DND-41 (cell line): ENCODE data around the gene RASAL2.

Experiments
- ATAC-seq: fragments of 200-7000 bp; cut with Tn5 transposase; 3 replicates; pipeline ENCODE4 v1.9.1; 2021; ENCODE audit warnings: low read depth; ENCODE audit not compliant: insufficient read depth
- DNase-seq: peaks from one replicate; pipeline ENCODE4 v3.0.0-alpha.2; 2020
- H2AFZ ChIP-seq: 2 replicates; pipeline ENCODE4 v1.6.0; 2012; ENCODE audit warnings: low read depth, low read length
- H3K27ac ChIP-seq: 2 replicates; pipeline ENCODE4 v1.5.1; 2012; ENCODE audit warnings: low read length, inconsistent platforms
- H3K27me3 ChIP-seq: fragments of 200-600 bp; sonication (generic); 2 replicates; pipeline ENCODE4 v1.6.0; 2012; ENCODE audit warnings: low read length, mild to moderate bottlenecking, inconsistent platforms; ENCODE audit not compliant: insufficient read depth, poor library complexity
- H3K36me3 ChIP-seq: 2 replicates; pipeline ENCODE4 v1.5.1; 2012; ENCODE audit warnings: low read length, inconsistent platforms; ENCODE audit not compliant: insufficient read depth
- H3K4me1 ChIP-seq: 2 replicates; pipeline ENCODE4 v1.5.1; 2012; ENCODE audit warnings: mild to moderate bottlenecking, low read length; ENCODE audit not compliant: insufficient read depth
- H3K4me2 ChIP-seq: 2 replicates; pipeline ENCODE4 v1.6.0; 2012; ENCODE audit warnings: mild to moderate bottlenecking, moderate library complexity, low read length, inconsistent platforms; ENCODE audit not compliant: insufficient read depth
- H3K4me3 ChIP-seq, 2 experiments: fragments of 200-600 bp in 1 of 2; shearing (Covaris generic) in 1 of 2; 2 replicates each; pipeline ENCODE4 v1.5.1; 2012 to 2016; ENCODE audit warnings: inconsistent platforms in 2 of 2, low read length in 2 of 2, mild to moderate bottlenecking in 2 of 2, low read depth in 1 of 2, moderate library complexity in 1 of 2
- H3K79me2 ChIP-seq: 2 replicates; pipeline ENCODE4 v1.6.0; 2012; ENCODE audit warnings: low read length, inconsistent platforms; ENCODE audit not compliant: insufficient read depth
- H3K9ac ChIP-seq: 2 replicates; pipeline ENCODE4 v1.6.0; 2012; ENCODE audit warnings: low read depth, mild to moderate bottlenecking, inconsistent platforms, low read length, moderate library complexity
- H3K9me3 ChIP-seq: 2 replicates; pipeline ENCODE4 v1.5.1; 2012; ENCODE audit warnings: low read length, moderate library complexity, mild to moderate bottlenecking, inconsistent platforms; ENCODE audit not compliant: insufficient read depth, severe bottlenecking
- H4K20me1 ChIP-seq: 2 replicates; pipeline ENCODE4 v1.6.0; 2012; ENCODE audit warnings: low read length; ENCODE audit not compliant: insufficient read depth
- EZH2 ChIP-seq: IDR thresholded peaks from 3 replicates; pipeline ENCODE4 v1.6.1; 2012; ENCODE audit warnings: borderline replicate concordance, low read depth, mild to moderate bottlenecking, moderate library complexity, low read length, inconsistent platforms; ENCODE audit not compliant: severe bottlenecking
- TF ChIP-seq, protein P1 (sequence below): IDR thresholded peaks from 2 replicates; pipeline ENCODE4 v1.5.1; 2012; ENCODE audit warnings: borderline replicate concordance, low read length, moderate library complexity, mild to moderate bottlenecking; ENCODE audit not compliant: poor library complexity, severe bottlenecking; ENCODE audit errors: extremely low read depth

Gene RASAL2

DNA sequence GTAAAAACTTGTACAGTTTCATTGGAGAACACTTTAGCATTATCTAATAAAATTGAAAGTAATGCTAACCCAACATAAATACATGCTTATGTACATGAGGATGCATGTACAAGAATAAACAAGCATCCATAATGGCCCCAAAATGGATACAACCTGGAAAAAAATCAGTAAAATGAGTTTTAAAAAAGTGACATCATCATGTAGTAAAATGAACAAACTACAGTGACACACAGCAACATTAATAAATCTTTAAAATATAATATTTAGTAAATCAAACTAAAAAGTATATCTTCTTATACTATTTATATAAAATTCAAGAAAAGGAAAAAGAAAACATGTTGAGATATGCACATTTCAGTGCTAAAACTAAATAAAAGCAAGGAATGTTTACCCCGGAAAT is 262.4 kb downstream of the RASAL2 start:
- ATAC-seq (no peak), DNase-seq (no peak)
- no peak overlapping the region for H3K9ac ChIP-seq
- no peaks in the 10 kb centered on the region for H4K20me1 ChIP-seq
- no peak overlapping the region for H3K4me3 ChIP-seq
- no peak overlapping the region for H3K4me2 ChIP-seq
- H3K27me3 ChIP-seq, result no peaks in the 10 kb centered on the region
- H3K27ac ChIP-seq, result no peak overlapping the region
- H3K9me3 ChIP-seq, result no peaks in the 10 kb centered on the region
- no peaks in the 10 kb centered on the region for H3K4me1 ChIP-seq
- H2AFZ ChIP-seq, result no peak overlapping the region
- H3K36me3 ChIP-seq, result no peaks in the 10 kb centered on the region
- no peak for TF ChIP-seq EZH2
- TF ChIP-seq, protein P1, sequence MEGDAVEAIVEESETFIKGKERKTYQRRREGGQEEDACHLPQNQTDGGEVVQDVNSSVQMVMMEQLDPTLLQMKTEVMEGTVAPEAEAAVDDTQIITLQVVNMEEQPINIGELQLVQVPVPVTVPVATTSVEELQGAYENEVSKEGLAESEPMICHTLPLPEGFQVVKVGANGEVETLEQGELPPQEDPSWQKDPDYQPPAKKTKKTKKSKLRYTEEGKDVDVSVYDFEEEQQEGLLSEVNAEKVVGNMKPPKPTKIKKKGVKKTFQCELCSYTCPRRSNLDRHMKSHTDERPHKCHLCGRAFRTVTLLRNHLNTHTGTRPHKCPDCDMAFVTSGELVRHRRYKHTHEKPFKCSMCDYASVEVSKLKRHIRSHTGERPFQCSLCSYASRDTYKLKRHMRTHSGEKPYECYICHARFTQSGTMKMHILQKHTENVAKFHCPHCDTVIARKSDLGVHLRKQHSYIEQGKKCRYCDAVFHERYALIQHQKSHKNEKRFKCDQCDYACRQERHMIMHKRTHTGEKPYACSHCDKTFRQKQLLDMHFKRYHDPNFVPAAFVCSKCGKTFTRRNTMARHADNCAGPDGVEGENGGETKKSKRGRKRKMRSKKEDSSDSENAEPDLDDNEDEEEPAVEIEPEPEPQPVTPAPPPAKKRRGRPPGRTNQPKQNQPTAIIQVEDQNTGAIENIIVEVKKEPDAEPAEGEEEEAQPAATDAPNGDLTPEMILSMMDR, result no peak
- H3K79me2 ChIP-seq, result no peaks in the 10 kb centered on the region

DNA sequence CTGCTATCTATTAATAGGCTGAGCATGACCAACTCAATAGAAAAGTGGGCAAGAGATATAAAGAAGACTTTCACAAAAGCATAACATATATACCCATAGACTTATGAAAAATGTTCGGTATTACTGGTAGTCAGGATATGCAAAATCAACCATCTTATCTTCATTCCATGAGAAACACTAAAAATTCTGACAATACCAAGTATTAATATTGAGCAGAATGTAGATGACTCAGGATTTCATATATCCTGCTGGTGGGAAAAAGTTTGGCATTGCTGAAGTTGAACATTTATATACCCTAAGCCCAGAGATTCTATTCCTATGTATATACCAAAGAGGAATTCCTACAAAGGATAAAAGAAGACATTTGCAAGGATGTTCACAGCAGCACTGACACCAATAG is 264.6 kb downstream of the RASAL2 start:
- Histone ChIP-seq H3K4me1 (no peaks in the 10 kb centered on the region), H3K9me3 (no peaks in the 10 kb centered on the region), H3K4me3 (no peak overlapping the region), H3K27ac (no peak overlapping the region), H2AFZ (no peak overlapping the region), H3K79me2 (no peaks in the 10 kb centered on the region), H3K4me2 (no peak overlapping the region), H3K9ac (no peak overlapping the region), H3K27me3 (no peaks in the 10 kb centered on the region), H4K20me1 (no peaks in the 10 kb centered on the region), H3K36me3 (no peaks in the 10 kb centered on the region)
- TF ChIP-seq, protein P1, result no peak
- TF ChIP-seq EZH2, result no peak
- ATAC-seq (no peak), DNase-seq (no peak)

DNA sequence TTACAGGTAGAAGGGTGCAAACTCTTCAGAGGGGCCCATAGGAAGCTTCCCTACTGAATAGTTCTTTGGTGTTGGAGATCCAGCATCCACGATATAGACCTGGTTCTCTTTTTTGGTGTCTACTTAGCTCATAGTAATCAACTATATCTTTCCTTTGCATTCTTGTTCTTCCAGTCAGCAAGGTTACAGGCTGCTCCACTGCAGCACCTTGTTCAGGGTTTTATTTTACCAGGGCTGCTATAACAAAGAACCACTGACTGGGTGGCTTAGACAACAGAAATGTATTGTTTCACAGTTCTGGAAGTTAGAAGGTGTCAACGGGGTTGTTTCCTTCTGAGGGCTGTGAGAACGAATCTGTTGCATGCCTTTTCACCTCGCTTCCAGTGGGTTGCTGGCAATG is 266.5 kb downstream of the RASAL2 start:
- Histone ChIP-seq H3K36me3 (no peaks in the 10 kb centered on the region), H3K79me2 (no peaks in the 10 kb centered on the region), H3K9ac (no peak overlapping the region), H3K27me3 (no peaks in the 10 kb centered on the region), H2AFZ (no peak overlapping the region), H3K4me1 (no peaks in the 10 kb centered on the region), H4K20me1 (no peaks in the 10 kb centered on the region), H3K4me2 (no peak overlapping the region), H3K9me3 (no peaks in the 10 kb centered on the region), H3K4me3 (no peak overlapping the region), H3K27ac (no peak overlapping the region)
- DNase-seq, result no peak
- ATAC-seq, result no peak
- TF ChIP-seq EZH2, result no peak
- TF ChIP-seq, protein P1, result no peak

DNA sequence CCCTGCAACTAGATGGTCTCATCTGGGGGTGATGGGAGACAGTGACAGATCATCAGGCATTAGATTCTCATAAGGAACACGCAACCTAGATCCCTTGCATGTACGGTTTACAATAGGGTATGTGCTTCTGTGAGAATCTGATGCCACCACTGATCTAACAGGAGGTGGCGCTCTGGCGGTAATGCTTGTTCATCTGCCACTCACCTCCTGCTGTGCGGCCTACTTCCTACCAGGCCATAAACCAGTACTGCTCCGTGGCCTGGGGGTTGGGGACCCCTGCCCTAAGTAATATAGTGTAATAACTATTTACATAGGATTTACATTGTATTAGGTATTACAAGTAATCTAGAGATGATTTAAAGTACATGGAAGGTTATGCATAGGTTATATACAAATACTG is 267.9 kb downstream of the RASAL2 start:
- Histone ChIP-seq H4K20me1 (no peaks in the 10 kb centered on the region), H3K36me3 (no peaks in the 10 kb centered on the region), H3K27ac (no peak overlapping the region), H3K79me2 (no peaks in the 10 kb centered on the region), H2AFZ (no peak overlapping the region), H3K9ac (no peak overlapping the region), H3K27me3 (no peaks in the 10 kb centered on the region), H3K4me3 (no peak overlapping the region), H3K9me3 (no peaks in the 10 kb centered on the region), H3K4me1 (no peaks in the 10 kb centered on the region), H3K4me2 (no peak overlapping the region)
- ATAC-seq, result no peak
- DNase-seq, result no peak
- TF ChIP-seq EZH2, result no peak
- TF ChIP-seq, protein P1, result no peak
